A549 (cell line): Measurements from ENCODE around the gene CUL4A. TPM values are rescaled to one million over a fixed set of nuclear protein-coding genes. Genes with fewer than 3 reads are reported as not detected.

ENCODE experiments used
- ATAC-seq, 2 experiments: fragments of 200-7000 bp in 1 of 2; fragments of >200 bp in 1 of 2; cut with Nextera tagmentation in 1 of 2; cut with Tn5 transposase in 1 of 2; 3 replicates each; pipeline versions ENCODE4 v1.8.0 to v1.9.1; 2018 to 2020; ENCODE audit warnings: mild to moderate bottlenecking in 1 of 2, moderate library complexity in 1 of 2
- CTCF ChIA-PET: fragments of 300-600 bp; sonication (Branson Sonifier 250); formaldehyde crosslinking; extraction: SDS; loops from one replicate; lab custom pipeline; 2021; ENCODE audit warnings: antibody characterized with exemption, inconsistent platforms; lab: Yijun Ruan, JAX
- POLR2A ChIA-PET: fragments of 350-600 bp; formaldehyde crosslinking; extraction: SDS; loops from one replicate; lab custom pipeline; 2021; ENCODE audit warnings: antibody characterized with exemption, inconsistent platforms; lab: Yijun Ruan, JAX
- DNase-seq, 2 experiments: peaks; one replicate each; pipeline versions ENCODE4 v3.0.0 to v3.0.0-alpha.2; 2011 to 2016; ENCODE audit warnings: low read depth in 1 of 2, low spot score in 1 of 2
- FAIRE-seq: peaks from 2 replicates; lab custom pipeline; 2011; peaks lifted over from hg19 to GRCh38; lab: Jason Lieb, UNC
- H3K27ac ChIP-seq, 2 experiments: fragments of >200 bp; sonication (Bioruptor Twin); formaldehyde crosslinking; 3 replicates each; pipeline ENCODE4 v1.5.1; 2016 to 2017
- H3K4me1 ChIP-seq: fragments of >200 bp; sonication (Bioruptor Twin); formaldehyde crosslinking; 3 replicates; pipeline ENCODE4 v1.6.1; 2016
- H3K4me2 ChIP-seq: fragments of >200 bp; sonication (Bioruptor Twin); formaldehyde crosslinking; 3 replicates; pipeline ENCODE4 v1.6.1; 2016
- H3K4me3 ChIP-seq: fragments of >200 bp; sonication (Bioruptor Twin); formaldehyde crosslinking; 3 replicates; pipeline ENCODE4 v1.5.1; 2016
- H3K9me3 ChIP-seq: fragments of >200 bp; sonication (Bioruptor Twin); formaldehyde crosslinking; 3 replicates; pipeline ENCODE4 v1.6.1; 2016
- CBX2 ChIP-seq: fragments of 200-600 bp; sonication (generic); IDR thresholded peaks from 2 replicates; pipeline ENCODE4 v1.6.1; 2016; ENCODE audit warnings: low read depth, mild to moderate bottlenecking, borderline replicate concordance
- CBX8 ChIP-seq: fragments of 200-600 bp; sonication (generic); IDR thresholded peaks from 2 replicates; pipeline ENCODE4 v1.6.1; 2016
- CHD4 ChIP-seq: fragments of 200-600 bp; sonication (generic); IDR thresholded peaks from 2 replicates; pipeline ENCODE4 v1.6.1; 2016; ENCODE audit warnings: antibody characterized with exemption, mild to moderate bottlenecking, borderline replicate concordance
- EHF ChIP-seq: fragments of 250-450 bp; sonication (Bioruptor Pico); IDR thresholded peaks from 2 replicates; pipeline ENCODE4 v1.5.0; 2020; ENCODE audit warnings: mild to moderate bottlenecking
- EP300 ChIP-seq, 2 experiments: fragments of >200 bp; sonication (Bioruptor Twin); formaldehyde crosslinking; IDR thresholded peaks; 2 replicates in 1 of 2; 3 replicates in 1 of 2; pipeline ENCODE4 v1.6.1; 2016 to 2017
- FOSB ChIP-seq: fragments of 250-450 bp; sonication (Bioruptor Pico); IDR thresholded peaks from 2 replicates; pipeline ENCODE4 v1.5.0; 2020; ENCODE audit warnings: mild to moderate bottlenecking, moderate library complexity
- FOSL2 ChIP-seq, 2 experiments: fragments of 450-650 bp in 1 of 2; fragments of >200 bp in 1 of 2; sonication (Bioruptor Twin) in 1 of 2; formaldehyde crosslinking; IDR thresholded peaks; 2 replicates each; pipeline versions ENCODE4 v1.5.0 to v1.6.1; 2016 to 2020; ENCODE audit warnings: mild to moderate bottlenecking in 1 of 2, moderate library complexity in 1 of 2
- GATA3 ChIP-seq: IDR thresholded peaks from 2 replicates; pipeline ENCODE4 v1.6.1; 2012; ENCODE audit warnings: borderline replicate concordance
- HDAC2 ChIP-seq: fragments of 200-600 bp; sonication (generic); IDR thresholded peaks from 2 replicates; pipeline ENCODE4 v1.6.1; 2016
- HEYL ChIP-seq: fragments of 250-450 bp; sonication (Bioruptor Pico); IDR thresholded peaks from 2 replicates; pipeline ENCODE4 v1.8.0; 2021; ENCODE audit warnings: mild to moderate bottlenecking, moderate library complexity
- HOXB5 ChIP-seq: fragments of 250-450 bp; sonication (Bioruptor Pico); IDR thresholded peaks from 2 replicates; pipeline ENCODE4 v1.5.0; 2020; ENCODE audit warnings: mild to moderate bottlenecking, moderate library complexity
- MYC ChIP-seq: IDR thresholded peaks from 2 replicates; pipeline ENCODE4 v1.6.1; 2012; ENCODE audit warnings: mild to moderate bottlenecking, inconsistent platforms, low read length, improper control_type of control experiment, borderline replicate concordance
- NFE2L2 ChIP-seq: fragments of 150-350 bp; conservative IDR thresholded peaks from 2 replicates; pipeline ENCODE4 v1.6.1; 2014; ENCODE audit warnings: low read length
- POLR2A ChIP-seq: IDR thresholded peaks from 2 replicates; pipeline ENCODE4 v1.6.1; 2012; ENCODE audit warnings: mild to moderate bottlenecking, low read length
- POLR2AphosphoS2 ChIP-seq: conservative IDR thresholded peaks from 2 replicates; pipeline ENCODE4 v1.6.1; 2012; ENCODE audit warnings: low read length, improper control_type of control experiment, inconsistent platforms
- RFX5 ChIP-seq: fragments of 450-650 bp; IDR thresholded peaks from 2 replicates; pipeline ENCODE4 v1.7.1; 2014; ENCODE audit warnings: antibody characterized with exemption, mild to moderate bottlenecking, moderate library complexity
- SREBF2 ChIP-seq: fragments of 450-650 bp; IDR thresholded peaks from 2 replicates; pipeline ENCODE4 v1.6.1; 2014; ENCODE audit warnings: mild to moderate bottlenecking, moderate library complexity
- ZC3H11A ChIP-seq: fragments of 450-650 bp; IDR thresholded peaks from 2 replicates; pipeline ENCODE4 v1.6.1; 2014; ENCODE audit warnings: antibody characterized with exemption, mild to moderate bottlenecking
- ZFP36 ChIP-seq: fragments of 450-650 bp; IDR thresholded peaks from 2 replicates; pipeline ENCODE4 v1.6.1; 2014; ENCODE audit warnings: borderline replicate concordance; ENCODE audit not compliant: partially characterized antibody
- ZSCAN20 ChIP-seq: fragments of 250-450 bp; sonication (Bioruptor Pico); IDR thresholded peaks from 2 replicates; pipeline ENCODE4 v1.8.0; 2022; ENCODE audit warnings: mild to moderate bottlenecking, moderate library complexity
- WGBS: methylation state at CpG from one replicate; pipeline ENCODE4 v1.1.6; 2017; ENCODE audit errors: missing lambda C conversion rate; 5-methylcytosine and 5-hydroxymethylcytosine counted together
- polyA plus RNA-seq, 4 experiments: library from polyadenylated mRNA; depleted of rRNA in 3 of 4; stranded (reverse); fragments of >200 nt; fragmentation: RNase III in 1 of 4; extraction: RNeasy Plus Mini Kit Qiagen cat#74134 plus additional on column Dnase treatment in 1 of 4; gene quantifications; 2 replicates in 3 of 4; 3 replicates in 1 of 4; pipeline ENCODE4 v1.2.3, GENCODE V29; 2011 to 2017
- TF ChIP-seq, protein P1 (sequence below): fragments of 200-600 bp; sonication (generic); IDR thresholded peaks from 2 replicates; pipeline ENCODE4 v1.6.1; 2016; ENCODE audit warnings: antibody characterized with exemption, mild to moderate bottlenecking, moderate library complexity
- TF ChIP-seq, protein P2 (sequence below): fragments of 250-450 bp; sonication (Bioruptor Pico); IDR thresholded peaks from 2 replicates; pipeline ENCODE4 v1.5.0; 2021; ENCODE audit warnings: mild to moderate bottlenecking, moderate library complexity, borderline replicate concordance
- TF ChIP-seq, protein P3 (sequence below): IDR thresholded peaks from 2 replicates; pipeline ENCODE4 v1.6.1; 2012
- TF ChIP-seq, protein P4 (sequence below): IDR thresholded peaks from 2 replicates; pipeline ENCODE4 v1.6.1; 2012
- TF ChIP-seq, protein P5 (sequence below): fragments of 250-450 bp; sonication (Bioruptor Pico); IDR thresholded peaks from 2 replicates; pipeline ENCODE4 v1.5.0; 2020; ENCODE audit warnings: low read depth, mild to moderate bottlenecking, moderate library complexity
- TF ChIP-seq, protein P6 (sequence below): fragments of >200 bp; sonication (Bioruptor Twin); formaldehyde crosslinking; IDR thresholded peaks from 2 replicates; pipeline ENCODE4 v1.6.1; 2016

Gene CUL4A
- polyA plus RNA-seq, 2 of the 4 experiments (the other 2 are of a cell fraction): 49.6 to 55.4 TPM

DNA sequence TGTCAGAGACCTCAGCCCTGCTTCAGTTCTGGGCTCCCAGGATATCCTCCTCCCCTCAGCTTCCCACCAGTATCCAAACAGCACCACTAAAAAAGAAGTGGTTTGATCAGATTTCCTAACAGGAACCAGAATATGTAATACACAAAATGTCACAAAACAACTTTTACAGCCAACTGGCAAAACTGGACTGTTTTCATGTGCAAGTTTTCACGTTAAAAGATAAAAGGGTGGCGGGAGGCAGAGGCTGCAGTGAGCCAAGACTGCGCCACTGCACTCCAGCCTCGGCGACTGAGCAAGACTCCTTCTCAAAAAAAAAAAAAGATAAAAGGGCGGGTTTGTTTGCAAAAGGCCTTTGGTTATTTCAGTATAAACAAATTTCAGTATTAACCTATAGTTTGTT, 14.1 kb upstream of the CUL4A start (continued):
- TF ChIP-seq, protein P1, sequence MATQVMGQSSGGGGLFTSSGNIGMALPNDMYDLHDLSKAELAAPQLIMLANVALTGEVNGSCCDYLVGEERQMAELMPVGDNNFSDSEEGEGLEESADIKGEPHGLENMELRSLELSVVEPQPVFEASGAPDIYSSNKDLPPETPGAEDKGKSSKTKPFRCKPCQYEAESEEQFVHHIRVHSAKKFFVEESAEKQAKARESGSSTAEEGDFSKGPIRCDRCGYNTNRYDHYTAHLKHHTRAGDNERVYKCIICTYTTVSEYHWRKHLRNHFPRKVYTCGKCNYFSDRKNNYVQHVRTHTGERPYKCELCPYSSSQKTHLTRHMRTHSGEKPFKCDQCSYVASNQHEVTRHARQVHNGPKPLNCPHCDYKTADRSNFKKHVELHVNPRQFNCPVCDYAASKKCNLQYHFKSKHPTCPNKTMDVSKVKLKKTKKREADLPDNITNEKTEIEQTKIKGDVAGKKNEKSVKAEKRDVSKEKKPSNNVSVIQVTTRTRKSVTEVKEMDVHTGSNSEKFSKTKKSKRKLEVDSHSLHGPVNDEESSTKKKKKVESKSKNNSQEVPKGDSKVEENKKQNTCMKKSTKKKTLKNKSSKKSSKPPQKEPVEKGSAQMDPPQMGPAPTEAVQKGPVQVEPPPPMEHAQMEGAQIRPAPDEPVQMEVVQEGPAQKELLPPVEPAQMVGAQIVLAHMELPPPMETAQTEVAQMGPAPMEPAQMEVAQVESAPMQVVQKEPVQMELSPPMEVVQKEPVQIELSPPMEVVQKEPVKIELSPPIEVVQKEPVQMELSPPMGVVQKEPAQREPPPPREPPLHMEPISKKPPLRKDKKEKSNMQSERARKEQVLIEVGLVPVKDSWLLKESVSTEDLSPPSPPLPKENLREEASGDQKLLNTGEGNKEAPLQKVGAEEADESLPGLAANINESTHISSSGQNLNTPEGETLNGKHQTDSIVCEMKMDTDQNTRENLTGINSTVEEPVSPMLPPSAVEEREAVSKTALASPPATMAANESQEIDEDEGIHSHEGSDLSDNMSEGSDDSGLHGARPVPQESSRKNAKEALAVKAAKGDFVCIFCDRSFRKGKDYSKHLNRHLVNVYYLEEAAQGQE: no peak
- TF ChIP-seq CBX2 (no peak), RFX5 (no peak), POLR2AphosphoS2 (no peak), HDAC2 (no peak), CBX8 (no peak), ZFP36 (no peak), CHD4 (no peak), ZSCAN20 (CRISPR knock-in tag) (no peak), HEYL (CRISPR knock-in tag) (no peak), ZC3H11A (no peak)
- TF ChIP-seq, protein P2, sequence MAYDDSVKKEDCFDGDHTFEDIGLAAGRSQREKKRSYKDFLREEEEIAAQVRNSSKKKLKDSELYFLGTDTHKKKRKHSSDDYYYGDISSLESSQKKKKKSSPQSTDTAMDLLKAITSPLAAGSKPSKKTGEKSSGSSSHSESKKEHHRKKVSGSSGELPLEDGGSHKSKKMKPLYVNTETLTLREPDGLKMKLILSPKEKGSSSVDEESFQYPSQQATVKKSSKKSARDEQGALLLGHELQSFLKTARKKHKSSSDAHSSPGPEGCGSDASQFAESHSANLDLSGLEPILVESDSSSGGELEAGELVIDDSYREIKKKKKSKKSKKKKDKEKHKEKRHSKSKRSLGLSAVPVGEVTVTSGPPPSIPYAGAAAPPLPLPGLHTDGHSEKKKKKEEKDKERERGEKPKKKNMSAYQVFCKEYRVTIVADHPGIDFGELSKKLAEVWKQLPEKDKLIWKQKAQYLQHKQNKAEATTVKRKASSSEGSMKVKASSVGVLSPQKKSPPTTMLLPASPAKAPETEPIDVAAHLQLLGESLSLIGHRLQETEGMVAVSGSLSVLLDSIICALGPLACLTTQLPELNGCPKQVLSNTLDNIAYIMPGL (CRISPR knock-in tag): no peak
- TF ChIP-seq, protein P3, sequence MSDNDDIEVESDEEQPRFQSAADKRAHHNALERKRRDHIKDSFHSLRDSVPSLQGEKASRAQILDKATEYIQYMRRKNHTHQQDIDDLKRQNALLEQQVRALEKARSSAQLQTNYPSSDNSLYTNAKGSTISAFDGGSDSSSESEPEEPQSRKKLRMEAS: no peak

DNA sequence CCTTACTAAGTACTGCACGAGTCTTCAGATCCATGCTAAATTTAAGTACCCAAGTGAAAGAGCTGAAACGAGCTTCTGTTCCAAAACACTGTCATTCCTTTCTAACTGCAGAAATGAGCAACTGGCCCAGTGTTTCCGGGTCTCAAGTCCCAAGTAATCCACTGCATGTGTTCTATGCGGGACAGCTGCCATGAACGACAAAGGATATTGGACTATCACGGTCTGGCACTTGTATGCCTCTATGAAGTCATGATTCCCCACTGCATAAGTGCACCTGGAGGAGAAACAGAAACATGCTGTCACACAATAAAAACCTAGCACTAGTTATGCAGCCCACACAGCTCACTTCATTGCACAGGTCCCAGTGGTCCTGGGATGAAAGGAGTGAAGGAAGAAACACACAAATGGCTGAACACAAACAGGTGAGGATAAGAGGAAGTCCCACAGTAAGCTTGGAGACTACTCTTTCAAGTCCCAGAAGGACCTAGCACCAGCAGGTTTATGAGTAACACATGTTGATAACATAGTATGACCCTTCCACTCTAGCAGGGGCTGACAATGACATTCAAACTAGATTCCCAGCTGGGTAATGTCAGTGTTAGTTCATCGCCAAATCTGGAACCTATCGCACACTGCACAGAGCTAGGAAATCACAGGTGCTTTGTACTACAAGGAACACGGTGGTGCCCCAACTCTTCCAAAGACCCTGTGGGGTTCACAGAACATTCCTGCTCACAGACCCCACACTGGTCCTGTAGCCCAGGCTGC, 12.3 kb upstream of the CUL4A start:
- FAIRE-seq: no peak

DNA sequence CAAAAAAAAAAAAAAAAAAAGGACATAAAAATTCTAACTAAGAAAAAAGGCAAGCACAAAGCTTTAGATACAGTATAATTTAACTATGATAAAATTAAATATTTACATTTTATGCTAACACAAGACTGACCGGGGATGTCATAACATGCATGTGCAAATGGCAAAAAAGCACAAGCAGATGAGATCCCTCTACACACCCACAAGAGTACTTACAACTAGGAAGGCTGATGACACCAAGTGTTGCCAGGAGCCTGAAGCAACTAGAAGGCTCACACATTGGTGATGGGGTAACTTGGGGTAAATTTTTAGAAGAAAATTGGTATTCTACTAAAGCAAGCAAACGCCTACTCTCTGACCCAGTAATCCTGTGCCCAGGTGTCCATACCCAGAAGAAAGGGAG, 7.6 kb upstream of the CUL4A start:
- H3K9me3 ChIP-seq: no peaks in the 10 kb centered on the region
- H3K4me2 ChIP-seq: no peak overlapping the region
- TF ChIP-seq EP300 (IDR thresholded peaks at IDR 0.05) (no peak), CHD4 (no peak), MYC (no peak), FOSB (CRISPR knock-in tag) (no peak), FOSL2 (IDR thresholded peaks at IDR 0.05) (no peak), FOSL2 (CRISPR knock-in tag; IDR thresholded peaks at IDR 0.05) (no peak), SREBF2 (no peak), POLR2A (no peak), GATA3 (no peak), NFE2L2 (no peak), HOXB5 (no peak)
- TF ChIP-seq, protein P4, sequence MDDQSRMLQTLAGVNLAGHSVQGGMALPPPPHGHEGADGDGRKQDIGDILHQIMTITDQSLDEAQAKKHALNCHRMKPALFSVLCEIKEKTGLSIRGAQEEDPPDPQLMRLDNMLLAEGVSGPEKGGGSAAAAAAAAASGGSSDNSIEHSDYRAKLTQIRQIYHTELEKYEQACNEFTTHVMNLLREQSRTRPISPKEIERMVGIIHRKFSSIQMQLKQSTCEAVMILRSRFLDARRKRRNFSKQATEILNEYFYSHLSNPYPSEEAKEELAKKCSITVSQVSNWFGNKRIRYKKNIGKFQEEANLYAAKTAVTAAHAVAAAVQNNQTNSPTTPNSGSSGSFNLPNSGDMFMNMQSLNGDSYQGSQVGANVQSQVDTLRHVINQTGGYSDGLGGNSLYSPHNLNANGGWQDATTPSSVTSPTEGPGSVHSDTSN: no peak
- TF ChIP-seq, protein P5, sequence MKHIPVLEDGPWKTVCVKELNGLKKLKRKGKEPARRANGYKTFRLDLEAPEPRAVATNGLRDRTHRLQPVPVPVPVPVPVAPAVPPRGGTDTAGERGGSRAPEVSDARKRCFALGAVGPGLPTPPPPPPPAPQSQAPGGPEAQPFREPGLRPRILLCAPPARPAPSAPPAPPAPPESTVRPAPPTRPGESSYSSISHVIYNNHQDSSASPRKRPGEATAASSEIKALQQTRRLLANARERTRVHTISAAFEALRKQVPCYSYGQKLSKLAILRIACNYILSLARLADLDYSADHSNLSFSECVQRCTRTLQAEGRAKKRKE (CRISPR knock-in tag): no peak
- no peak overlapping the region for H3K27ac ChIP-seq
- FAIRE-seq (no peak), DNase-seq (no peak), ATAC-seq (no peak)
- H3K4me1 ChIP-seq: peaks cover 19% of the 10 kb centered on the region
- 84% methylated on average over 2 of the region's 2 CpGs for WGBS
- ChIA-PET POLR2A (no interaction called here), CTCF (no interaction called here)
- H3K4me3 ChIP-seq: no peak overlapping the region

More for the DNA sequence above, 12.3 kb upstream of the CUL4A start:
- POLR2A ChIA-PET: no interaction called here
- no peak overlapping the region for H3K4me3 ChIP-seq
- no peaks in the 10 kb centered on the region for H3K9me3 ChIP-seq
- H3K27ac ChIP-seq: no peak overlapping the region
- DNase-seq (no peak), ATAC-seq (no peak)
- H3K4me2 ChIP-seq: no peak overlapping the region
- TF ChIP-seq, protein P6, sequence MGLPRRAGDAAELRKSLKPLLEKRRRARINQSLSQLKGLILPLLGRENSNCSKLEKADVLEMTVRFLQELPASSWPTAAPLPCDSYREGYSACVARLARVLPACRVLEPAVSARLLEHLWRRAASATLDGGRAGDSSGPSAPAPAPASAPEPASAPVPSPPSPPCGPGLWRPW: no peak
- TF ChIP-seq EHF (CRISPR knock-in tag): no peak
- no peak for TF ChIP-seq HOXB5
- CTCF ChIA-PET: interaction anchor here (0.6 to 1.8 kb wide), 3 partner anchors 10 to 163 kb away, joined by 3 to 4 read pairs (median 3); no protein-coding TSS in a partner anchor
- peaks cover 14% of the 10 kb centered on the region; the same call in 2 of the 3 replicates for H3K4me1 ChIP-seq
- 88% methylated on average over 8 of the region's 9 CpGs for WGBS
